Panc1 (cell line): Measurements from ENCODE around the gene MASP2. TPM values are rescaled to one million over a fixed set of nuclear protein-coding genes. Genes with fewer than 3 reads are reported as not detected.

Source experiments
- ATAC-seq: fragments of 200-7000 bp; cut with Tn5 transposase; 2 replicates; pipeline ENCODE4 v1.9.1; 2020; ENCODE audit warnings: mild to moderate bottlenecking, moderate library complexity
- BruUV-seq: library from RNA; stranded (reverse); fragments of 400-500 nt; replicated peaks from 2 replicates; lab custom pipeline; 2021; lab: Mats Ljungman, UMichigan
- CTCF ChIA-PET: fragments of 300-600 bp; sonication (Branson Sonifier 250); formaldehyde crosslinking; loops from one replicate; lab custom pipeline; 2022; ENCODE audit warnings: antibody characterized with exemption; lab: Charles Lee
- POLR2A ChIA-PET: fragments of 300-600 bp; sonication (Branson Sonifier 250); formaldehyde crosslinking; loops from one replicate; lab custom pipeline; 2022; ENCODE audit warnings: antibody characterized with exemption; lab: Charles Lee
- DNase-seq: peaks from one replicate; pipeline ENCODE4 v3.0.0-alpha.2; 2010; ENCODE audit warnings: low read depth, low spot score
- H3K27ac ChIP-seq: 2 replicates; pipeline ENCODE4 v1.5.1; 2011; ENCODE audit warnings: mild to moderate bottlenecking, low read length, inconsistent platforms
- H3K27me3 ChIP-seq: fragments of 200-500 bp; sonication (Bioruptor generic); 2 replicates; pipeline ENCODE4 v1.6.0; 2014; ENCODE audit warnings: low read length, inconsistent platforms; ENCODE audit not compliant: control insufficient read depth, insufficient read depth
- H3K36me3 ChIP-seq: fragments of 200-500 bp; sonication (Bioruptor generic); 2 replicates; pipeline ENCODE4 v1.5.1; 2014; ENCODE audit warnings: inconsistent platforms, mild to moderate bottlenecking, low read length, moderate library complexity; ENCODE audit not compliant: control insufficient read depth, insufficient read depth
- H3K4me1 ChIP-seq: 2 replicates; pipeline ENCODE4 v1.5.1; 2011; ENCODE audit warnings: inconsistent platforms, mild to moderate bottlenecking, low read length, moderate library complexity; ENCODE audit not compliant: control insufficient read depth, insufficient read depth
- H3K4me3 ChIP-seq, 2 experiments: 2 replicates each; pipeline ENCODE4 v1.5.1; 2011 to 2012; ENCODE audit warnings: low read depth in 2 of 2, low read length in 2 of 2, mild to moderate bottlenecking in 2 of 2, inconsistent platforms in 1 of 2, moderate library complexity in 1 of 2
- H3K9me3 ChIP-seq: fragments of 200-500 bp; sonication (Bioruptor generic); 2 replicates; pipeline ENCODE4 v1.5.1; 2014; ENCODE audit warnings: low read depth, mild to moderate bottlenecking, inconsistent platforms, low read length, moderate library complexity; ENCODE audit not compliant: control insufficient read depth, insufficient read depth
- POLR2AphosphoS5 ChIP-seq: IDR thresholded peaks from 2 replicates; pipeline ENCODE4 v1.6.1; 2012; ENCODE audit warnings: mild to moderate bottlenecking, low read depth, low read length, moderate library complexity
- SIN3A ChIP-seq: IDR thresholded peaks from 2 replicates; pipeline ENCODE4 v1.6.1; 2012; ENCODE audit warnings: low read depth, mild to moderate bottlenecking, low read length, moderate library complexity, borderline replicate concordance; ENCODE audit not compliant: insufficient read depth
- TCF7L2 ChIP-seq: IDR thresholded peaks from 2 replicates; pipeline ENCODE4 v1.6.1; 2011; ENCODE audit warnings: mild to moderate bottlenecking, low read depth, low read length, inconsistent platforms
- in situ Hi-C: cut with HindIII; loops from 2 replicates; pipeline ENCODE4 v1.10.0; 2016; ENCODE audit warnings: low sequenced_read_pairs, low pct_unique_long_range_greater_than_20kb
- intact Hi-C: fragments of 100-400 bp; cut with micrococcal nuclease; formaldehyde crosslinking; loops from one replicate; pipeline ENCODE4 v1.10.0; 2022; ENCODE audit not compliant: unreplicated experiment
- total RNA-seq: library from RNA; stranded (reverse); gene quantifications from one replicate; pipeline ENCODE4 v1.2.1, GENCODE V29; 2021; ENCODE audit not compliant: unreplicated experiment
- TF ChIP-seq, protein P1 (sequence below), 2 experiments: IDR thresholded peaks; 2 replicates each; pipeline ENCODE4 v1.6.1; 2011 to 2012; ENCODE audit warnings: low read depth in 2 of 2, control low read depth in 1 of 2, low read length in 1 of 2, mild to moderate bottlenecking in 1 of 2, moderate library complexity in 1 of 2; ENCODE audit not compliant: insufficient read depth in 1 of 2
- TF ChIP-seq, protein P2 (sequence below): fragments of 450-650 bp; IDR thresholded peaks from 2 replicates; pipeline ENCODE4 v1.5.1; 2017; ENCODE audit warnings: mild to moderate bottlenecking

The MASP2 gene
- total RNA-seq, 1 experiment from 2014 or later: 0.41 TPM

DNA sequence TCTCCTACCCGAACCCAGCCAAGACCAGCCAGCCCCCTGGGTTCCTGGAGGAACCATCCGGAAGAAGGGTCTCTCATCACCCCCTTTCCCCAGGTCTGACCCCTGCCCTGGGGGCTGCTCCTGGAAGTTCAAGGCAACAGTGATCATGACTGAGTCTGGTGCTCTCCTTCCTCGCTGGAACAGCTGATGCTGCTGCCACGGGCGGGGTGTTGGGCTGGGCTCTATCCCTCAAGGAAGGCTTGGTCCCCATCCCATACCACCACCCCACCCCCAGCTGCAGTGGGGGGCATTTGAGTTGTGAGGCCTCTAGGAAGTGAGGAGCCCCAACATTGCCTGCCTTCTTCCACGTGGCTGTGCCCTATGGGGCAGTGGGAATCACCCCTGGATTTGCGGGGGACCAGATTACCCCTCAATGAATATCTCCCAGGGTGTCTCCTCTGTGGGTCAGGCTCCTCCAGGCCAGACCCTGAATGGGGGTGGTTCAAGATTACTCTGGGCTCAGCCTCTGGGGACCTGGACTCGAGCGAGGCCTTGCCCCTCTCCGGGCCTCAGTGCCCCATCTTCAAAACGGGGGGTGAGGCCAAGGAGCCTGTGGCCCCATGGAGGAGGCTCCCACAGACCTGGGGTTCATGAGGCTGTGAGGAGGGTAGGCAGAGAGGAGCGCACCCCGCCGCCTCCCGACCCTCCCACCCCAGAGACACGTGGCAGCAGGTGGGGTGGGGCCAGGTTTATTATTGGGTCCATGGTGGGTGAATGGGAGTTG, 2.8 kb downstream of the MASP2 start:
- ChIA-PET POLR2A (no interaction called here), CTCF (no interaction called here)
- Histone ChIP-seq H3K36me3 (no peaks in the 10 kb centered on the region), H3K27ac (no peak overlapping the region), H3K9me3 (no peaks in the 10 kb centered on the region), H3K4me1 (no peaks in the 10 kb centered on the region), H3K4me3 (no peak overlapping the region), H3K27me3 (no peaks in the 10 kb centered on the region)
- ATAC-seq (no peak), DNase-seq (no peak)
- in situ Hi-C loops (no loop called here), intact Hi-C loops (no loop called here)
- TF ChIP-seq POLR2AphosphoS5: no peak
- TF ChIP-seq, protein P1, sequence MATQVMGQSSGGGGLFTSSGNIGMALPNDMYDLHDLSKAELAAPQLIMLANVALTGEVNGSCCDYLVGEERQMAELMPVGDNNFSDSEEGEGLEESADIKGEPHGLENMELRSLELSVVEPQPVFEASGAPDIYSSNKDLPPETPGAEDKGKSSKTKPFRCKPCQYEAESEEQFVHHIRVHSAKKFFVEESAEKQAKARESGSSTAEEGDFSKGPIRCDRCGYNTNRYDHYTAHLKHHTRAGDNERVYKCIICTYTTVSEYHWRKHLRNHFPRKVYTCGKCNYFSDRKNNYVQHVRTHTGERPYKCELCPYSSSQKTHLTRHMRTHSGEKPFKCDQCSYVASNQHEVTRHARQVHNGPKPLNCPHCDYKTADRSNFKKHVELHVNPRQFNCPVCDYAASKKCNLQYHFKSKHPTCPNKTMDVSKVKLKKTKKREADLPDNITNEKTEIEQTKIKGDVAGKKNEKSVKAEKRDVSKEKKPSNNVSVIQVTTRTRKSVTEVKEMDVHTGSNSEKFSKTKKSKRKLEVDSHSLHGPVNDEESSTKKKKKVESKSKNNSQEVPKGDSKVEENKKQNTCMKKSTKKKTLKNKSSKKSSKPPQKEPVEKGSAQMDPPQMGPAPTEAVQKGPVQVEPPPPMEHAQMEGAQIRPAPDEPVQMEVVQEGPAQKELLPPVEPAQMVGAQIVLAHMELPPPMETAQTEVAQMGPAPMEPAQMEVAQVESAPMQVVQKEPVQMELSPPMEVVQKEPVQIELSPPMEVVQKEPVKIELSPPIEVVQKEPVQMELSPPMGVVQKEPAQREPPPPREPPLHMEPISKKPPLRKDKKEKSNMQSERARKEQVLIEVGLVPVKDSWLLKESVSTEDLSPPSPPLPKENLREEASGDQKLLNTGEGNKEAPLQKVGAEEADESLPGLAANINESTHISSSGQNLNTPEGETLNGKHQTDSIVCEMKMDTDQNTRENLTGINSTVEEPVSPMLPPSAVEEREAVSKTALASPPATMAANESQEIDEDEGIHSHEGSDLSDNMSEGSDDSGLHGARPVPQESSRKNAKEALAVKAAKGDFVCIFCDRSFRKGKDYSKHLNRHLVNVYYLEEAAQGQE (IDR thresholded peaks at IDR 0.05; ENCODE audit: insufficient read depth in 1 of 2, low read depth in 2 of 2, low read length in 1 of 2): no peak
- TF ChIP-seq TCF7L2: no peak
- no peak for TF ChIP-seq SIN3A
- TF ChIP-seq, protein P2, sequence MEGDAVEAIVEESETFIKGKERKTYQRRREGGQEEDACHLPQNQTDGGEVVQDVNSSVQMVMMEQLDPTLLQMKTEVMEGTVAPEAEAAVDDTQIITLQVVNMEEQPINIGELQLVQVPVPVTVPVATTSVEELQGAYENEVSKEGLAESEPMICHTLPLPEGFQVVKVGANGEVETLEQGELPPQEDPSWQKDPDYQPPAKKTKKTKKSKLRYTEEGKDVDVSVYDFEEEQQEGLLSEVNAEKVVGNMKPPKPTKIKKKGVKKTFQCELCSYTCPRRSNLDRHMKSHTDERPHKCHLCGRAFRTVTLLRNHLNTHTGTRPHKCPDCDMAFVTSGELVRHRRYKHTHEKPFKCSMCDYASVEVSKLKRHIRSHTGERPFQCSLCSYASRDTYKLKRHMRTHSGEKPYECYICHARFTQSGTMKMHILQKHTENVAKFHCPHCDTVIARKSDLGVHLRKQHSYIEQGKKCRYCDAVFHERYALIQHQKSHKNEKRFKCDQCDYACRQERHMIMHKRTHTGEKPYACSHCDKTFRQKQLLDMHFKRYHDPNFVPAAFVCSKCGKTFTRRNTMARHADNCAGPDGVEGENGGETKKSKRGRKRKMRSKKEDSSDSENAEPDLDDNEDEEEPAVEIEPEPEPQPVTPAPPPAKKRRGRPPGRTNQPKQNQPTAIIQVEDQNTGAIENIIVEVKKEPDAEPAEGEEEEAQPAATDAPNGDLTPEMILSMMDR: no peak
- no TSS peak for BruUV-seq

DNA sequence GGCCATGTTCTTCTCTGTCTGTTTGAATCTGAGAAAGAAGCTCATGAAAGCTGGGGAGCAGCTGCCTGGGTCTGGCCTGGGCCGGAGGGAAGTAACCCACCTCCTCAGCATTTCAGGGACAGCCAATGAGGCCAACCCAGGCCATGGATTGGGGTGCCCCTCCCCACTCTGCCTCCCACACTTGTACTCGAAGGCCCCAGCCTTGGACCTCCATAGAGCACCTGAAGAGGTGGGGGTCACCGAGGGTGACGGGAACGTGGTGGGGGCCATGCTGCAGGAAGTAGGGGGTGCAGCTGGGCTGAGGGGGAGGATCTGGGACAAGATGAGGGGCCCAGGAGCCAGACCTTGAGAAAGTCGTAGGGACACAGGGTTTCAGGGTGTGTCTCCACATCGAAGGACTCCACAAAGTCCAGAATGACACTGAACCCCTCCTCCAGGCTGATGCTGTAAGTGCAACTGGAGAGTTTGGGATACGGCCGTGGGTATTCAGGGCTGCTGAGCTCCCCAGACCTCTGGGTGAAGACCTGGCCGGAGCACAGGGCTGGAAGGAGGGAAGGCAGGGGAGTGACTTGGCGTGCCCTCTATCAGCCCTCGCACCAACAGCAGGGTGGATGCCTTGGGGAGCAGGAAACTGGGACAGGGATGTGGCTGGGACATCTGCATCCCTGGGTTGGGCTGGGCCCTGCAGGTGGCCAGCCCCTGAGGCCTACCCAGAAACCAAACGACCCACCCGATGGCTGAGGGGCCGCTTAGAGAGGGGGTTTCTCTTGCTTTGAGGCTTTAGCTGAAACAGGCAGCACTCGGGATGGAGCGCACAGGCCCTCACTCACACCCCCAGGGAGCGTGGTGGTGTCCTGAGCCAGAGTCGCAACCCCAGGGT, 3.8 kb downstream of the MASP2 start:
- Histone ChIP-seq H3K27me3 (no peaks in the 10 kb centered on the region), H3K27ac (no peak overlapping the region), H3K36me3 (no peaks in the 10 kb centered on the region), H3K4me3 (no peak overlapping the region), H3K4me1 (no peaks in the 10 kb centered on the region), H3K9me3 (no peaks in the 10 kb centered on the region)
- no TSS peak for BruUV-seq
- POLR2A ChIA-PET: no interaction called here
- intact Hi-C loops (no loop called here), in situ Hi-C loops (no loop called here)
- ATAC-seq: no peak
- DNase-seq: no peak
- TF ChIP-seq, protein P2: no peak
- TF ChIP-seq, protein P1 (IDR thresholded peaks at IDR 0.05; ENCODE audit: insufficient read depth in 1 of 2, low read depth in 2 of 2, low read length in 1 of 2): no peak
- TF ChIP-seq POLR2AphosphoS5 (no peak), TCF7L2 (no peak), SIN3A (no peak)
- CTCF ChIA-PET: no interaction called here
